Measurements from ENCODE around the gene GMDS.

GMDS gene

DNA sequence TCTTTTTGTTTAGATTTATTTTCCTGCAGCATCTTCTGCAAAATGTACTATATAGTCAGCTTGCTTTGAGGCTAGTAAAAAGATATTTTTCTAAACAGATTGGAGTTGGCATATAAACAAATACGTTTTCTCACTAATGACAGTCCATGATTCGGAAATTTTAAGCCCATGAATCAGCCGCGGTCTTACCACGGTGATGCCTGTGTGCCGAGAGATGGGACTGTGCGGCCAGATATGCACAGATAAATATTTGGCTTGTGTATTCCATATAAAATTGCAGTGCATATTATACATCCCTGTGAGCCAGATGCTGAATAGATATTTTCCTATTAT is 632.5 kb downstream of the GMDS start:
- DNase-seq (ENCODE audit: low spot score): no peak

GRCh38 chr6:1612299-1612973 is 633.0 kb downstream of the GMDS start:
- DNase-seq (ENCODE audit: low spot score): no peak

GRCh38 chr6:1611572-1612298 is 633.7 kb downstream of the GMDS start:
- no peak for DNase-seq (ENCODE audit: low spot score)

DNA sequence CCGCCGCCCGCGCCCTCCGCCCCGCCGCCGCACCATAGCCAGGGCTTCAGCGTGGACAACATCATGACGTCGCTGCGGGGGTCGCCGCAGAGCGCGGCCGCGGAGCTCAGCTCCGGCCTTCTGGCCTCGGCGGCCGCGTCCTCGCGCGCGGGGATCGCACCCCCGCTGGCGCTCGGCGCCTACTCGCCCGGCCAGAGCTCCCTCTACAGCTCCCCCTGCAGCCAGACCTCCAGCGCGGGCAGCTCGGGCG is 634.2 kb downstream of the GMDS start:
- peak; percentile 66 for DNase-seq (ENCODE audit: low spot score)

DNA sequence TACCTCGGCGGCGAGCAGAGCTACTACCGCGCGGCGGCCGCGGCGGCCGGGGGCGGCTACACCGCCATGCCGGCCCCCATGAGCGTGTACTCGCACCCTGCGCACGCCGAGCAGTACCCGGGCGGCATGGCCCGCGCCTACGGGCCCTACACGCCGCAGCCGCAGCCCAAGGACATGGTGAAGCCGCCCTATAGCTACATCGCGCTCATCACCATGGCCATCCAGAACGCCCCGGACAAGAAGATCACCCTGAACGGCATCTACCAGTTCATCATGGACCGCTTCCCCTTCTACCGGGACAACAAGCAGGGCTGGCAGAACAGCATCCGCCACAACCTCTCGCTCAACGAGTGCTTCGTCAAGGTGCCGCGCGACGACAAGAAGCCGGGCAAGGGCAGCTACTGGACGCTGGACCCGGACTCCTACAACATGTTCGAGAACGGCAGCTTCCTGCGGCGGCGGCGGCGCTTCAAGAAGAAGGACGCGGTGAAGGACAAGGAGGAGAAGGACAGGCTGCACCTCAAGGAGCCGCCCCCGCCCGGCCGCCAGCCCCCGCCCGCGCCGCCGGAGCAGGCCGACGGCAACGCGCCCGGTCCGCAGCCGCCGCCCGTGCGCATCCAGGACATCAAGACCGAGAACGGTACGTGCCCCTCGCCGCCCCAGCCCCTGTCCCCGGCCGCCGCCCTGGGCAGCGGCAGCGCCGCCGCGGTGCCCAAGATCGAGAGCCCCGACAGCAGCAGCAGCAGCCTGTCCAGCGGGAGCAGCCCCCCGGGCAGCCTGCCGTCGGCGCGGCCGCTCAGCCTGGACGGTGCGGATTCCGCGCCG is 634.7 kb downstream of the GMDS start:
- DNase-seq (ENCODE audit: low spot score): no peak

GRCh38 chr6:1609648-1610496 is 635.5 kb downstream of the GMDS start, which contains the start of gene FOXC1:
Gene FOXC1, plus strand, starts transcription at chr6:1609915. Its CDS starts 531 bp downstream, at chr6:1610446.
- DNase-seq (ENCODE audit: low spot score): peak; percentile 92

DNA sequence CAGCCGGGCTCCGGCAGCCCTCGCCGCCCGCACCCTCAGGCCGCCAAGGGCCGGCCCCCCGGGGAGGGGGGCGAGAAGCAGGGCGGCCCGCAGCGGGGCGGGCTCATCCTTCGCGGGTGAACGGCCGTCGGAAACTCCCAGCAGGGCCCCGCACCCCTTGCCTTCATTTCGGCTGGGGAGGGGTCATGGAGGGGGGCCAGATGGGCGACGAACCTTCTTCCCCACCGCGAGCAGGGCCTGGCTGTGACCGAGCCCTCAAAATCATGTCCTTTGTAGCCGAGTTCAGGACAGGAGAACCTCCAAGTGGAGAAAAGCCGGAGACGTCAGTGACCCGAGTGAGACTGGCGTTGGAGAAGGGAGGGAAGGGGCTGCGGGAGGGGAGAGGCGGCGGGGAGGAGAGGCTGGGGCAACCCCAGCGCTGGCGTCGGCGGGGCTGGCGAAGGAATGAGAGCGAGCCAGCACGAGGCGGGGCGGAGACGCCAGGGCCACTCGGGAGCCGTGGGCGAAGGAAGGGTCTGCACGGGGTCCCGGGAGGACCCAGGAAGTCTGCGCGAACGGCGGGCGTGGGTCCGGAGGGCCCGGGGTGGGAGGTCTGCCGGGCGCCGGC is 636.3 kb downstream of the GMDS start:
- peak; percentile 38 for DNase-seq (ENCODE audit: low spot score)

DNA sequence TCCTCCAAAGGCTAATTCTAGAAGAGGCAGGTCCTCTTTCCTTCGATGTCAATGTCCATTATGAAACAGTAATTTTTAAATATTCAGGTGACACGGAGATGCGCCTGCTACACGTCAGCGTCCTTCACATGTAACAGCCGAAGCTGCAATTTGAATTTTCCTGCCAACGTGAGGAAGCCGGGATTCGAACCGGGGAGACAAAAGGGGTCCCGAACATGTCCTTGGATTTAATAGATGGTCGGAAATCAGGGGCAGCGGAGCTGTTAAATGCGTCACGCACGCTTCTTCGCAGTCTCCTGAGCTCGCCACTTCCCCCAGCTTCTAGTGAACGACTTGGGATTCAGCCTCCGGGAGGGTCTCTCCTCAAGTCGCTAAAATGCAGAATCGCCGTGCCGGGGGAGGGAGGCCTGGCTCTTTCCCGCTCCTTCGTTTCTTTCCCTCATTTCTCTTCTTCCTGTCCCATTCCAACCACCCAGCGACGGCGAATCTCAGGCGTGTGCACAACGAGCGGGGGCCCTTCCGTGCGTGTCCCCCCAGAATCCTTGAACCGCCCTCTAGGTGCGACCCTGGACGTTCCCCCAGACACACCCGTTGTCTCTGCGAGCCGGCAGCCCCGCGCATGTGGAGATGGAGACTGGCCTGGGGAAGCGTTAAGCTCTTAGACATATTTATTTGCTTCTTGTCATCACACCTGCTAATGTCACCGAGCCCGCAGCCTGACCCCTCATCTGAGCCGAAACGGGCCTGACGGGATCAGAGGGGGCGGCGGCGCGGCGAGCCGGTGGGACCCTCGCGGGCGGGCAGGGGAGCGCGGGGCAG is 637.0 kb downstream of the GMDS start:
- DNase-seq (ENCODE audit: low spot score): no peak

DNA sequence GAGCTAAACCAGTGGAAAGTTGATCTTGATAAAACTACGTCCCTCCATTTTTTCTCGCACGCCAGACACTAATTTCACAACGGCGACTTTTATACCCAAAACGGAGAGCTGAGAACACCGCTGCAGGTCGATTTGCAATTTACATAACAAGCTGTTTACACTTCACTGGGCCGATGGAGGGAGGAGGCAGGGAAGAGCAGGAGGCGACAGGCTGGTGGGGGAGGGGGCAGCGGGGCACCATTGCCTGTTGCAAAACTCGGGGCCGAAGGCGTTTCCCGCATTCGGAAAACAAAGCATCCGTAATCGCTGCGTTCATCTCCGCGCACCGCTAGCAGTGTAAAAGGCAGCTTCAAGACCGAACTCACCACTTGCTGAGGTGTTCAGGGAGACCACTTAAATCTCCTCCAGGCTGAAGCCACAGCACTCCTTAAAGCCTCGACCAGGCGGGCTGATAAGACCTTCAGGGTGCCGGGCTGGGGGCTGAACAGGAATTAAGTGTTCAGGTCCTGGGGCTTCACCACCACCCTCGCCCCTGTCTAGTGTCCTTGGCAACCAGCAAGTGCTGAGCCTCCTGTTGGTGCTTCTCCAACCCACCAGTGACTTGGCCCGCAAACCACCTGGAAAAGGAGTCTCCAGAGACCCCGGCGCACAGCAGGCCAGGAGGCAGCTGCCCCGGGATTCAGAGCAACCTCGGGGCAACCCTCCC is 637.7 kb downstream of the GMDS start:
- peak; percentile 73 for DNase-seq (ENCODE audit: low spot score)

DNA sequence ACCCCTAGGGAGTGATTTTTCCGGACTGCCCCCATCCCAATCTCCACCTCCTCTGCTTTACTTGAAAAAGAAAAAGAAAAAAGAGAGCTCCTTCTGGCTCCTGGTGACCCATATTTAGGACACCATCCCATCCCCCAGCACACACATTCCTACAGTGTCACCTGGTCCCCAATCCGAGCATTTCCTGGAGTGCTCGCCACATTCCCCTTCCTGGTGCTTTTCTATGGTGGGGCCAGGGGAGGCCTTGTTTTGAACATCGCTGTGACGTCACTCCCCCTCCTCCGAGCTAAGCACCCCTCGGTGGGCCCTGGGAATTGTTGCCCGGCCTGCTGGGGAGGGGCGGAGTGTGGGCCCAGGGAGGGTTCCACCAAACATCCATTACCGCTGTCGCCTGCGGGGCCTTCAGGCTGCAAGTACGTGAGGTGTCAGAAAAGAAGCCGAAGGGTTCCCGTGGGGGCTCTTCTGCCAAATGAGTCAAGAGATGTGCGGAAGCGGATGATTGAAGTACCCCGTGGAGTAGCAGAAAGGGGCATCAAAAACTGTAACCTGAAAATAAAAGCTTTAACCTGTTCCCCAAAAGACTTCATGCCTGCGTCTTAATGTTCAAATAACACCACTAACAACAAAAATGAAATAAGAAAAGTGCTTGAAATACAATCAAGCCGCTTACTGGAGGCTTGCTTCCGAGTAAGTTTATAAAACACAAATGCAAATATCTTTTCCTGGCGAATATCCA is 638.5 kb downstream of the GMDS start:
- peak; percentile 55 for DNase-seq (ENCODE audit: low spot score)

DNA sequence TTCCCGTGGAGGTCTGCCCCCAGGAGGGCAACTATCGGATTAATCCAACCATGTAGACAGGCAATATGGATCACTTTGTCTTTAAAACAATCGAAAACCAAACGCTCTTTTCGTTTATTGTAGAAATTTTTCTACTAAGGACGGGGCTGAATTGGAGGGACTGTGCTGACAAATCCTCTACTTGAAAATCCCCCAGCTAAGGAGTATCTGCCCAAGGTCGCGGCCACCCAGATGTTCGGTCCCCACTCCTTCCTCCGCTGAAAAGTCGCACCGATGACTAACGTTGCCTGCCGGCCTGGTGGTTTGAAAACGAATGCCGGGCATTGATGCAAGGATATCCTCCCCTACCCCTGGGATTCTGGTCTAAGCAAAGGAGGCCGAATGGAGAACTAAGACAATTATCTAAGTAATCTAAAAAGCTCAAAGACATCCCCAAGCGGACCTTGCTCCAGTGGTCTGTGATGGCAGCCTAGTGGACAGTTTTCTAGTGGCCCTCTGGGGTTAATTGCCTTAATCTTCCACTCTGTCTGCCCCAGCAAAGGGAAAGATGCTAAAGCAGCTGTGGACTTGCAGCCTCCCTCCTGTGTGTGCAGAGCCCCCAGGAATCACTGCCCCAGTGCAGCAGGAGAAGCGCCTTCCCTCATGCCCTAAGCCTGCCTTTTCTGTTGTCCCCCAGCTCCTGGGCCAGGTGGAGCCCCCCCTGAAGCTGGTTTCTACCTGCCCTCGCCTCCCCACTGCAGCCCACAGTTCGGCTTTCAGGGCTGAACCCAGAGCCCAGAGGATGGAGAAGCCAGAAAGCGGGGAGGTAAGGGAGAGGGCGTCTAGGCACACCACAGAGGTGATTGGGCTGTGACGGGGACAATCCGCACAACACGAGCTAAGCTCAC is 639.3 kb downstream of the GMDS start:
- DNase-seq (ENCODE audit: low spot score): no peak

- DNase-seq (ENCODE audit: low spot score): no peak
These were observed 640.2 kb downstream of the GMDS start for GRCh38 chr6:1605004-1605892.

DNA sequence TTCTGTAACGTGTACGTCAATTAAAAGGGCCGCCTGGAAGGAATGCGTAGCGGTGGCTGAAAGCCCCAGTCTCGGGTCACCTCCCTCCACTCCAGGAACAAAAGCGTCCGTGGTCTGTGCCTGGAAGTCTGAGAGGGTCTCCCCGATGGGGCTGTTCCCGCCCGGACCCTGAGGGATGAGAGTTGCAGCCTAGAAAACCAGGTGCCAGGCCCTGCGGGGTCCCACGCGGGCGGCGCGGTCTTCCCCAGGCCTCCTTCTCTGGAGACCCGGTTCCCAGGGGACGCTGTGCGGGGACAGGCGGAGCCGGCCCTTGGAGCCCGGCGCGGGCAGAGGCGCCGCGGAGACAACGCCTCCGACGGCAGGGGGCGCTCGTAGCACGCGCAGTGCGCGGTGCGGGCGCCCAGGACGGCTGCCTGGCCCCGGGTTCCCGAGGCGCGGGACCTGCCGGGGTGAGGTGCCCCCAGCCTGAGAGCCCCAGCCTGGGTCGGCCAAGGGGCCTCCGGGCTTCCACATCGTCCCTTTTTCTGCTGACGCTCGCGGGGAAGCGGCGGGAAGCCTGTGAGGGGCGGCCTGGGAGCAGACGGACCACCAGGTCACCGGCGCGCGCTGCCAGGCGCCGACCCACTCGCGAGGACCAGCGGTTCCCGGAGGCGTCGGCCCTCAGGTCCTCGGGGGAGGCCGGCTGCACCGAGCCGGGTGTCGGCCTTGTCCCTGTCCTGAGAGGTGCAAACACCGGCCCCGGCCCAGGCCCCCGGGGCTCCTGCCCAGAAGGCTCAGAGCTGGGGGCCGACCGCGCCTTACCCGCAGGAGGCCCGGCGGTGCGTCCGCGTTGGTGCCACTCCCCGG is 641.0 kb downstream of the GMDS start:
- DNase-seq (ENCODE audit: low spot score): peak; percentile 90

DNA sequence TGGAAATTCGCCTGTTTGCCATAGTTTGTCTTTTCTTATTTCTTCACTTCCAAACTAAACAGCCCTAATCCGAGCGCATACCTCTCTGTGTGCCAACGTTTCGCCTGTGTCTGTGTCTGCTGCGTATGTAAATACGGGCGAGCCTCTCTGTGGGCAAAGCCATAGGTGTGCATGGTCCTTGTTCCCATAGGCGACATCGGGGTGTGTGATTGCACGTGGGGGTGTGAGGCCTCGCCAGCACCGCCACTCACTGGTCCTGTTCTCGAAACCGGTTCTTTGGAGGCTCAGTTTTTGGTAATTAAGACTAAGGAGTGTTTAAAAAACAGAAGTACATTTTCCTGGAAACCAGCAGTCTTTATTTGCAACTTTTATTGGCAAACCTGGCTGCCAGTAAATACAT is 641.7 kb downstream of the GMDS start:
- DNase-seq (ENCODE audit: low spot score): no peak

GRCh38 chr6:1602049-1602713 is 643.2 kb downstream of the GMDS start:
- no peak for DNase-seq (ENCODE audit: low spot score)
